Spinal cord (tissue), 10 donors: ENCODE data around the gene TBCB. TPM values are rescaled to one million over a fixed set of nuclear protein-coding genes. Genes with fewer than 3 reads are reported as not detected.
"Not testable (repeated sequence)": the region's sequence is repeated elsewhere in the genome, so short reads cannot be mapped to it uniquely, and the experiment has no call there.

Source experiments
- DNase-seq, 6 donors: peaks; one replicate each; pipeline versions ENCODE4 v3.0.0 to v3.0.0-alpha.2; 2013 to 2015; ENCODE audit warnings: low spot score in 6 of 6, low read depth in 4 of 6
- H3K27ac ChIP-seq: one replicate; pipeline ENCODE4 v1.5.1; 2013; ENCODE audit warnings: low read depth, low read length, control low read depth
- H3K27me3 ChIP-seq: one replicate; pipeline ENCODE4 v1.6.1; 2013; ENCODE audit warnings: low read length; ENCODE audit not compliant: control insufficient read depth, insufficient read depth
- H3K36me3 ChIP-seq: one replicate; pipeline ENCODE4 v1.6.1; 2013; ENCODE audit warnings: low read length; ENCODE audit not compliant: control insufficient read depth, insufficient read depth
- H3K4me1 ChIP-seq: one replicate; pipeline ENCODE4 v1.6.1; 2013; ENCODE audit warnings: low read length; ENCODE audit not compliant: control insufficient read depth, insufficient read depth
- H3K4me3 ChIP-seq: one replicate; pipeline ENCODE4 v1.5.1; 2013; ENCODE audit warnings: low read depth, low read length, control low read depth
- H3K9me3 ChIP-seq: one replicate; pipeline ENCODE4 v1.6.1; 2013; ENCODE audit warnings: low read length; ENCODE audit not compliant: control insufficient read depth, insufficient read depth
- WGBS: methylation state at CpG from one replicate; pipeline ENCODE4 v1.1.5; 2013; ENCODE audit warnings: missing lambda C conversion rate; ENCODE audit not compliant: insufficient coverage; 5-methylcytosine and 5-hydroxymethylcytosine counted together
- polyA plus RNA-seq, 2 donors: library from polyadenylated mRNA; unstranded; fragments of 120-200 nt; gene quantifications; one replicate each; pipeline ENCODE4 v1.2.1, GENCODE V29; 2013; ENCODE audit not compliant: insufficient read length in 2 of 2
- total RNA-seq, 2 donors: library from RNA; depleted of rRNA in 1 of 2; stranded (reverse); fragments of 120-200 nt in 1 of 2; fragments of >200 nt in 1 of 2; gene quantifications; one replicate each; pipeline versions ENCODE4 v1.2.3 to v1.2.4, GENCODE V29; 2013 to 2014
- donor health status: healthy.

Gene TBCB
- total and polyA plus RNA-seq, 4 donors = 184 to 343 (median 307) TPM

DNA sequence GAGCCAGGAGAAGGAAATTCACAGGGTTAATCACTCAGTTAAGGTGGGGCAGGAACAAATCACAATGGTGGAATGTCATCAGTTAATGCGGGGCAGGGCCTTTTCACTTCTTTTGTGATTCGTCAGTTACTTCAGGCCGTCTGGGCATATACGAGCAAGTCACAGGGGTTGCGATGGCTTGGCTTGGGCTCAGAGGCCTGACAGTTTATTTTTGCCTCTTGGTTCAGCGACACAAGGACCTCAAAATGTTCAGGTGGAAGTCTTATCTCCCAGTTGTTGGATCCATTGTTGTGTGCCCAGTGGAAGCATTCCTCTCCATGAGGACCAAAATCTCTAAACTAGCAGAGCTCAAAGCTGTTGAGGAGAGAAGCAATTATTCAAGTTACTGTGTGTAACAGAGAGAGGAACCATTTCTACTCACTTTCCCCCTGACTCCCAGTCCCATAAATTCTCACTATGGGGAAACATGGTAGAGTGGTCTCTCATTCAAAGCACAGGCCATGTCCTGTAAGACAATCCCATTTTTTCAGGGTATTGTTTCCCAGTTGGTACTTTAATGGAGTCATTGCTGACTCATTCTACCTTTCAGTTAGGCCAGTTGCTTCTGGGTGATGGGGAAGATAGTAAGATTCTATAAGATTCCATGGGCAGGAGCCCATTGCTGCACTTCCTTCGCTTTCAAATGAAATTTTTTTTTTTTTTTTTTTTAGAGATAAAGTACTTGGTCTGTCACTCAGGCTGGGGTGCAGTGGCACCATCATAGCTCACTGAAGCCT lies 45.7 kb downstream of the TBCB start:
- no peaks in the 10 kb centered on the region for H3K4me1 ChIP-seq
- no peak for DNase-seq
- H3K27ac ChIP-seq = no peak overlapping the region
- 77% methylated on average over 6 of the region's 7 CpGs for WGBS
- H3K27me3 ChIP-seq = no peaks in the 10 kb centered on the region
- H3K4me3 ChIP-seq = no peak overlapping the region
- H3K9me3 ChIP-seq = no peaks in the 10 kb centered on the region
- H3K36me3 ChIP-seq = peaks cover 2% of the 10 kb centered on the region

DNA sequence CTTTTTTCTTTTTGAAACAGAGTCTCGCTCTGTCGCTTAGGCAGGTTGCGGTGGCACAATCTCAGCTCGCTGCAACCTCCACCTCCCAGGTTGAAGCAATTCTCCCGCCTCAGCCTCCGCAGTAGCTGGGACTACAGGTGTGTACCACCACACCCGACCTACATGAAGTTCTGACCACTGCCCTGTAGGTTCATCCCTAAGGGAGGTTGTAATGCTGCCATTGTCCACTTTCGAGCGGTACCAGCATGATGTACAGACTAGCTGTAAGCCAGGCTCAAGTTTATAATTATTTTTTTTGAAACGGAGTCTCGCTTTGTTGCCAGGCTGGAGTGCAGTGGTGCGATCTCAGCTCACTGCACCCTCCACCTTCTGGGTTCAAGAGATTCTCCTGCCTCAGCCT lies 48.5 kb downstream of the TBCB start:
- H3K27ac ChIP-seq = no peak overlapping the region
- H3K4me1 ChIP-seq = no peaks in the 10 kb centered on the region
- H3K9me3 ChIP-seq = no peaks in the 10 kb centered on the region
- H3K36me3 ChIP-seq = peaks cover 2% of the 10 kb centered on the region
- no peak overlapping the region for H3K4me3 ChIP-seq
- no peaks in the 10 kb centered on the region for H3K27me3 ChIP-seq
- WGBS = 98% methylated on average over 12 of the region's 12 CpGs
- DNase-seq = no peak

GRCh38 chr19:36169084-36169760 lies 54.0 kb downstream of the TBCB start:
- peak in 2 of 6 donors; percentile 18 for DNase-seq
- Histone ChIP-seq H3K4me3 (no peak overlapping the region), H3K27ac (no peak overlapping the region), H3K36me3 (no peaks in the 10 kb centered on the region), H3K9me3 (no peaks in the 10 kb centered on the region), H3K27me3 (no peaks in the 10 kb centered on the region), H3K4me1 (peaks cover 4% of the 10 kb centered on the region)
- WGBS = 57% methylated on average over 6 of the region's 9 CpGs

GRCh38 chr19:36172852-36173251 lies 57.6 kb downstream of the TBCB start:
- Histone ChIP-seq H3K4me3 (no peak overlapping the region), H3K9me3 (no peaks in the 10 kb centered on the region), H3K36me3 (no peaks in the 10 kb centered on the region), H3K27ac (no peak overlapping the region), H3K27me3 (no peaks in the 10 kb centered on the region), H3K4me1 (peaks cover 4% of the 10 kb centered on the region)
- no peak for DNase-seq
- WGBS = 87% methylated on average over 3 of the region's 5 CpGs

- 80% methylated on average over 1 of the region's 8 CpGs for WGBS
- not testable (repeated sequence) for H3K4me3 ChIP-seq, H3K9me3 ChIP-seq, H3K36me3 ChIP-seq, DNase-seq, H3K27ac ChIP-seq, H3K27me3 ChIP-seq, H3K4me1 ChIP-seq
Measured at GRCh38 chr19:36173846-36174245, 58.6 kb downstream of the TBCB start.

Other genes with a start within 250 kb of the TBCB start
- gene APLP1, start 246.9 kb upstream of the TBCB start, total RNA-seq = 100 to 1,000 TPM; 205 to 237 TPM
- 1,000 to 10,000 TPM; 1,021 to 1,097 TPM for gene APLP1, start 246.9 kb upstream of the TBCB start, polyA plus RNA-seq
- 1 to 10 TPM; 6.4 to 6.8 TPM for gene NFKBID, start 214.9 kb upstream of the TBCB start, total RNA-seq
- gene NFKBID, start 214.9 kb upstream of the TBCB start, polyA plus RNA-seq = 10 to 100 TPM in 1 of 2 donors, 1 to 10 TPM in 1; 4.9 to 10.6 TPM
- gene HCST, start 212.9 kb upstream of the TBCB start, total RNA-seq = 1 to 10 TPM; 1.9 to 3.5 TPM
- gene HCST, start 212.9 kb upstream of the TBCB start, polyA plus RNA-seq = 1 to 10 TPM; 3.7 to 4.0 TPM
- 10 to 100 TPM; 14.1 to 34.1 TPM for gene TYROBP, start 207.2 kb upstream of the TBCB start, total RNA-seq
- gene TYROBP, start 207.2 kb upstream of the TBCB start, polyA plus RNA-seq = 10 to 100 TPM; 25.8 to 32.4 TPM
- gene LRFN3, start 179.1 kb upstream of the TBCB start, total RNA-seq = 1 to 10 TPM; 5.5 to 6.6 TPM
- gene LRFN3, start 179.1 kb upstream of the TBCB start, polyA plus RNA-seq = 10 to 100 TPM; 45.0 to 47.8 TPM
- gene SDHAF1, start 120.3 kb upstream of the TBCB start, total RNA-seq = 10 to 100 TPM; 11.4 to 27.5 TPM
- gene SDHAF1, start 120.3 kb upstream of the TBCB start, polyA plus RNA-seq = 10 to 100 TPM; 25.3 to 27.3 TPM
- gene SYNE4, start 106.7 kb upstream of the TBCB start, total RNA-seq = 1 to 10 TPM in 1 of 2 donors, under 1 TPM in 1; 0.79 to 1.4 TPM
- gene SYNE4, start 106.7 kb upstream of the TBCB start, polyA plus RNA-seq = 1 to 10 TPM; 6.8 to 7.1 TPM
- gene ALKBH6, start 101.3 kb upstream of the TBCB start, total RNA-seq = 10 to 100 TPM; 12.6 to 14.3 TPM
- gene ALKBH6, start 101.3 kb upstream of the TBCB start, polyA plus RNA-seq = 10 to 100 TPM; 22.5 to 29.2 TPM
- gene CLIP3, start 82.6 kb upstream of the TBCB start, total RNA-seq = 10 to 100 TPM; 25.2 to 53.4 TPM
- 100 to 1,000 TPM; 294 to 331 TPM for gene CLIP3, start 82.6 kb upstream of the TBCB start, polyA plus RNA-seq
- gene THAP8, start 61.2 kb upstream of the TBCB start, total RNA-seq = 1 to 10 TPM; 3.1 to 6.6 TPM
- gene THAP8, start 61.2 kb upstream of the TBCB start, polyA plus RNA-seq = 10 to 100 TPM; 16.9 to 17.1 TPM
- 1 to 10 TPM; 2.1 to 3.1 TPM for gene WDR62, start 60.6 kb upstream of the TBCB start, total RNA-seq
- 1 to 10 TPM; 4.8 to 6.6 TPM for gene WDR62, start 60.6 kb upstream of the TBCB start, polyA plus RNA-seq
- gene OVOL3, start 4.3 kb upstream of the TBCB start, total RNA-seq = not detected
- gene OVOL3, start 4.3 kb upstream of the TBCB start, polyA plus RNA-seq = under 1 TPM in 1 of 2 donors, not detected in 1; 0.56 TPM
- 100 to 1,000 TPM in 1 of 2 donors, 10 to 100 TPM in 1; 68.3 to 130 TPM for gene POLR2I, start 593 bp upstream of the TBCB start, total RNA-seq
- 100 to 1,000 TPM; 104 to 113 TPM for gene POLR2I, start 593 bp upstream of the TBCB start, polyA plus RNA-seq
- gene CAPNS1, start 24.6 kb downstream of the TBCB start, total RNA-seq = 100 to 1,000 TPM; 200 to 421 TPM
- 100 to 1,000 TPM; 486 to 515 TPM for gene CAPNS1, start 24.6 kb downstream of the TBCB start, polyA plus RNA-seq
- 10 to 100 TPM in 1 of 2 donors, 1 to 10 TPM in 1; 5.8 to 20.5 TPM for gene COX7A1, start 37.0 kb downstream of the TBCB start, total RNA-seq
- 10 to 100 TPM in 1 of 2 donors, 1 to 10 TPM in 1; 9.7 to 22.2 TPM for gene COX7A1, start 37.0 kb downstream of the TBCB start, polyA plus RNA-seq
- 10 to 100 TPM; 12.1 to 12.9 TPM for gene ZNF565, start 99.2 kb downstream of the TBCB start, total RNA-seq
- 10 to 100 TPM in 1 of 2 donors, 1 to 10 TPM in 1; 9.7 to 11.0 TPM for gene ZNF565, start 99.2 kb downstream of the TBCB start, polyA plus RNA-seq
- gene ZNF146, start 99.6 kb downstream of the TBCB start, total RNA-seq = 10 to 100 TPM; 86.3 to 93.2 TPM
- 10 to 100 TPM; 64.1 to 81.3 TPM for gene ZNF146, start 99.6 kb downstream of the TBCB start, polyA plus RNA-seq